Natural killer cell treated with Interleukin-12 subunit alpha and Interleukin-12 subunit beta and Interleukin-15 and Interleukin-18, amount 100 ng/mL, for 72 hours (primary cell): ENCODE data around the gene NDUFS3. TPM values are rescaled to one million over a fixed set of nuclear protein-coding genes. Genes with fewer than 3 reads are reported as not detected.
"Not testable (repeated sequence)": the region's sequence is repeated elsewhere in the genome, so short reads cannot be mapped to it uniquely, and the experiment has no call there.

Experiments
- ATAC-seq, 2 donors: fragments of 150-1000 bp; cut with Tn5 transposase in 1 of 2; sonication (Bioruptor Pico), chemical (Tn5 transposase) in 1 of 2; 2 replicates each; pipeline ENCODE4 v1.10.0; 2021
- DNase-seq: peaks from one replicate; pipeline ENCODE4 v3.0.0; 2022; ENCODE audit warnings: low spot score
- H3K27ac Mint-ChIP-seq, 2 donors: 1 replicate in 1 of 2; 2 replicates in 1 of 2; pipeline ENCODE4 v1.8.0; 2022; ENCODE audit warnings: mixed read lengths in 2 of 2, mild to moderate bottlenecking in 1 of 2, moderate library complexity in 1 of 2
- H3K27me3 Mint-ChIP-seq, 2 donors: 1 replicate in 1 of 2; 2 replicates in 1 of 2; pipeline ENCODE4 v1.8.0; 2022; ENCODE audit warnings: mixed read lengths in 2 of 2
- H3K36me3 Mint-ChIP-seq: one replicate; pipeline ENCODE4 v1.8.0; 2022; ENCODE audit warnings: mixed read lengths
- H3K4me1 Mint-ChIP-seq, 2 donors: 1 replicate in 1 of 2; 2 replicates in 1 of 2; pipeline ENCODE4 v1.8.0; 2022; ENCODE audit warnings: low read depth in 2 of 2, mixed read lengths in 2 of 2, mild to moderate bottlenecking in 1 of 2
- H3K4me3 Mint-ChIP-seq: one replicate; pipeline ENCODE4 v1.8.0; 2022; ENCODE audit warnings: mixed read lengths
- H3K9me3 Mint-ChIP-seq: 2 replicates; pipeline ENCODE4 v1.8.0; 2022; ENCODE audit warnings: mixed read lengths
- total RNA-seq, 2 donors: library from RNA; stranded (reverse); gene quantifications; one replicate each; pipeline ENCODE4 v1.2.3, GENCODE V29; 2022

The NDUFS3 gene
- 100 to 1,000 TPM; 101 to 145 TPM for total RNA-seq

DNA sequence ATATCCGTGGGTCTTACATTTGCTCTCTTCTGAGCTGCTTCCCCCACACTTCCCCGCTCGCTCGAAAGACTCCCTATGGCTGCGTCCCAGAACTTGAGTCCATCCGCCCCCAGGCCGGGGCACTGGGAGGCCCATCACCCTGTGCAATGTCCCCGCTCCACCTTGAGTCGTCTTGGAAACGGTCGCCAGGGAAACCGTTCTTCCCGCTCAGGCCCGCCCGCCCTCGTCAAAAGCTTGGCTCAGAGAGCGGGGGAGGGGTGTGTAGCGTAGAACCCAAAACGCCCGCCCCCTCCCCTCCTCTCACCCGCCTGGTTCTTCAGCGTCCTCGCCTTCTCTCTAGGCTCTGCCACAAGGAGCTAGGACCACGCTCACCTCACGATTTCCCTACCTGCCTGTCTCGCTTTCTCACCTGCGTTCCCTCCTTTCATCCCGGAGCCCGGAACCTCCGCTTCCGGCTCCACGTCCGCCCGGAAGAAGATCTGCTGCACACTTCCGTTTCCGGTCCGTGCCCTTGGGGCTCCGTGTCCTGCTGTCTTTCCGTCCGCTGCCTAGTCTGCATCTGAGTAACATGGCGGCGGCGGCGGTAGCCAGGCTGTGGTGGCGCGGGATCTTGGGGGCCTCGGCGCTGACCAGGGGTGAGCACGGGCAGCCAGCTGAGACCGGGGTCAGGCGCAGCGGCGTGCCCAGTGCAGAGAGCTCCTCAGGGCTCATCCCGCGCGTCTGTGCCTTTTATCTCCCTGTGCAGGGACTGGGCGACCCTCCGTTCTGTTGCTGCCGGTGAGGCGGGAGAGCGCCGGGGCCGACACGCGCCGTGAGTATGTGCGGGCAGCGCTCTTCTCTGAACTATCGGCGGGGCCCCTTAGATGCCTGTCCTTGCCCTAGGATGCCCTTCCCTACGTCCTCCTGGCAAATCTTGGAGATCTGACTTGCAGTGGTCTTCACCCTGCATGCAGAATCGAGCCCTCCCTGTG, at the start of gene NDUFS3, which contains the start of gene KBTBD4:
NDUFS3 (plus strand) TSS at position 551 of the 971 bp plus-strand sequence; CDS start at position 569, 18 bp downstream.
KBTBD4 (minus strand) TSS at position 447 of the 971 bp plus-strand sequence; CDS start at position 428, 19 bp downstream.
- no peaks in the 10 kb centered on the region for H3K27me3 Mint-ChIP-seq
- H3K4me1 Mint-ChIP-seq: peaks cover 27 to 29% of the 10 kb centered on the region in 2 donors
- peak; percentile 91 for DNase-seq
- ATAC-seq: peak; percentile 98
- peaks cover 19% of the 10 kb centered on the region for H3K36me3 Mint-ChIP-seq
- H3K9me3 Mint-ChIP-seq: no peaks in the 10 kb centered on the region
- H3K4me3 Mint-ChIP-seq: peak within 1 kb of the TSS; percentile 94
- peak within 1 kb of the TSS; percentile 86 to 89 for H3K27ac Mint-ChIP-seq

- no peaks in the 10 kb centered on the region for H3K27me3 Mint-ChIP-seq
- peaks cover 15 to 26% of the 10 kb centered on the region in 2 donors for H3K4me1 Mint-ChIP-seq
- peak overlapping the region in 1 of 2 donors; percentile 40 for H3K27ac Mint-ChIP-seq
- no peaks in the 10 kb centered on the region for H3K36me3 Mint-ChIP-seq
- H3K9me3 Mint-ChIP-seq: no peaks in the 10 kb centered on the region
- DNase-seq (no peak), ATAC-seq (no peak)
- no peak overlapping the region for H3K4me3 Mint-ChIP-seq
Measured at GRCh38 chr11:47529951-47530350, 48.9 kb upstream of the NDUFS3 start.

GRCh38 chr11:47530721-47531120, 48.2 kb upstream of the NDUFS3 start:
- peak overlapping the region in 1 of 2 donors; percentile 40 for H3K27ac Mint-ChIP-seq
- DNase-seq, H3K36me3 Mint-ChIP-seq, H3K27me3 Mint-ChIP-seq, H3K4me3 Mint-ChIP-seq, H3K9me3 Mint-ChIP-seq, ATAC-seq: not testable (repeated sequence)
- peaks cover 10 to 22% of the 10 kb centered on the region in 2 donors for H3K4me1 Mint-ChIP-seq

- no peaks in the 10 kb centered on the region for H3K9me3 Mint-ChIP-seq
- peak overlapping the region in 1 of 2 donors; percentile 47 for H3K27ac Mint-ChIP-seq
- H3K36me3 Mint-ChIP-seq: no peaks in the 10 kb centered on the region
- H3K4me1 Mint-ChIP-seq: peaks cover 7 to 22% of the 10 kb centered on the region in 2 donors
- DNase-seq (no peak), ATAC-seq (no peak)
- no peak overlapping the region for H3K4me3 Mint-ChIP-seq
- H3K27me3 Mint-ChIP-seq: no peaks in the 10 kb centered on the region
Measured at GRCh38 chr11:47531666-47532065, 47.2 kb upstream of the NDUFS3 start.

- Mint-ChIP-seq H3K27ac (no peak overlapping the region), H3K4me3 (no peak overlapping the region), H3K36me3 (no peaks in the 10 kb centered on the region), H3K9me3 (no peaks in the 10 kb centered on the region), H3K27me3 (no peaks in the 10 kb centered on the region), H3K4me1 (peaks cover 7 to 22% of the 10 kb centered on the region in 2 donors)
- ATAC-seq (no peak), DNase-seq (no peak)
Measured at GRCh38 chr11:47532597-47533213, 46.2 kb upstream of the NDUFS3 start.

DNA sequence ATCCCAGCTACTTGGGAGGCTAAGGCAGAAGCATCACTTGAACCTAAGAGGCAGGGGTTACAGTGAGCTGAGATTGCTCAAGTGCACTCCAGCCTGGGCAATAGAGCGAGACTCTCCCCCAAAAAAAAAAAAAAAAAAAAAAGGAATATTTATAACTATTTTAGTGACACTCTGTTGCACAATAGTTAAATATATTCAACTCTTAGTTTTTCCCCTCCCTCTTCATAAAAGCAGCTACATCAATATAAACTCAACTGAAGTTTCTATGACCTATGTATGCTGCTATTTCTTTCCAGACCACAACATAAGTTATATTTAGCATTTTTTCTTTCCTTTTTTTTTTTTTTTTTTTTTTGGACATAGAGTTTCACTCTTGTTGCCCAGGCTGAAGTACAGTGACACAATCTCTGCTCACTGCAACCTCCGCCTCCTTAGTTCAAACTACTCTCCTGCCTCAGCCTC, 45.2 kb upstream of the NDUFS3 start:
- Mint-ChIP-seq H3K4me1 (peaks cover 10 to 21% of the 10 kb centered on the region in 2 donors), H3K36me3 (no peaks in the 10 kb centered on the region), H3K27ac (no peak overlapping the region), H3K27me3 (no peaks in the 10 kb centered on the region), H3K9me3 (no peaks in the 10 kb centered on the region), H3K4me3 (no peak overlapping the region)
- ATAC-seq (no peak), DNase-seq (no peak)

DNA sequence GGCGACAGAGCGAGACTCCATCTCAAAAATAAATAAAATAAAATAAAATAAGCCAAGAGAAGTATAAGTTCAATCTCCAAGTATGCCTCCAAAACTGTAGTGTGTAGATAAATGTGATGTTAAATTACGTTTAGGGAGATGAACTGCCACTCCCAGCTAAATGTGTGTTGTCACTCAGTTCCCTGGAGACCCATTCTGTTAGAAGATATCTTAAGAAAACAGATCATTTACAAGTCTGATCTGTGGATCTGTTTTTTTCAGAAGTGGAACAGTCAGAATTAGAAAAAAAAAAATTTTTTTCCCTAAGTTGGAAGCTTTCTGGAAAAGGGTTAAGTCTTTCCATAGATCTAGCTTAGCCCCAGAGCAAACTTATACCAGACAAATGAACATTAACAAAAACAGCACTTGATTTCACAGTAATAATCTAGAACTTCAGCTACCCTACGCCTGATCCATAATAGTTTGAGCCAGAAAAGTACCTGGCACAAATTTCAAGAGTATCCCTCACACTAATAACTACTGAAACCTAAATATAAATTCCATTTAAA, 44.1 kb upstream of the NDUFS3 start:
- Mint-ChIP-seq H3K4me3 (no peak overlapping the region), H3K27ac (no peak overlapping the region), H3K4me1 (peaks cover 18 to 29% of the 10 kb centered on the region in 2 donors), H3K27me3 (no peaks in the 10 kb centered on the region), H3K36me3 (no peaks in the 10 kb centered on the region), H3K9me3 (no peaks in the 10 kb centered on the region)
- no peak for ATAC-seq
- no peak for DNase-seq

- no peaks in the 10 kb centered on the region for H3K9me3 Mint-ChIP-seq
- H3K27me3 Mint-ChIP-seq: no peaks in the 10 kb centered on the region
- no peak overlapping the region for H3K27ac Mint-ChIP-seq
- ATAC-seq (no peak), DNase-seq (no peak)
- H3K4me1 Mint-ChIP-seq: peaks cover 27 to 34% of the 10 kb centered on the region in 2 donors
- H3K36me3 Mint-ChIP-seq: no peaks in the 10 kb centered on the region
- no peak overlapping the region for H3K4me3 Mint-ChIP-seq
Measured at GRCh38 chr11:47536915-47537314, 42.0 kb upstream of the NDUFS3 start.

GRCh38 chr11:47538741-47539565, 39.9 kb upstream of the NDUFS3 start:
- H3K27ac Mint-ChIP-seq: no peak overlapping the region
- DNase-seq (no peak), ATAC-seq (no peak)
- no peaks in the 10 kb centered on the region for H3K36me3 Mint-ChIP-seq
- no peak overlapping the region for H3K4me3 Mint-ChIP-seq
- H3K27me3 Mint-ChIP-seq: no peaks in the 10 kb centered on the region
- H3K9me3 Mint-ChIP-seq: no peaks in the 10 kb centered on the region
- H3K4me1 Mint-ChIP-seq: peaks cover 28 to 32% of the 10 kb centered on the region in 2 donors

DNA sequence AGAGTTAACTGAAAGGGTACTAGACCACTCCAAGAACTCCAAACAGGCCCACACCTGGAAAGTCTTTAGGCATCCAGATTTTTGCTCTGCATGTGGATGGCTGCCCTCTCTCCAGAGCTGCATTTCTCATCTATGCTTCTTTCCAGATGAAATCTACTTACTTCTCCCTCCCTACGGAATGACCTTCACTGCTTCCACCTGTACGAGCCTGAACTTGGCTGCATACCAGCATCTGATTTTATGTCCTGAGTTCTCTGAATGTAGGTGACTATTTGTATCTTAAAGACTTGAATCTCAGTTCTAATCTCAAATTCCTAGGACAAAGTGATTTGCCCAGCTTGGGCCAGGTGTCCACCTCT, 39.2 kb upstream of the NDUFS3 start:
- H3K27ac Mint-ChIP-seq: peak overlapping the region; percentile 76 to 84
- ATAC-seq: no peak
- peaks cover 33 to 36% of the 10 kb centered on the region in 2 donors for H3K4me1 Mint-ChIP-seq
- DNase-seq: no peak
- H3K36me3 Mint-ChIP-seq: no peaks in the 10 kb centered on the region
- no peaks in the 10 kb centered on the region for H3K9me3 Mint-ChIP-seq
- H3K4me3 Mint-ChIP-seq: peak overlapping the region; percentile 50
- no peaks in the 10 kb centered on the region for H3K27me3 Mint-ChIP-seq

GRCh38 chr11:47541070-47541469, 37.8 kb upstream of the NDUFS3 start:
- H3K36me3 Mint-ChIP-seq: no peaks in the 10 kb centered on the region
- peak in 1 of 2 donors; percentile 37 for ATAC-seq

DNA sequence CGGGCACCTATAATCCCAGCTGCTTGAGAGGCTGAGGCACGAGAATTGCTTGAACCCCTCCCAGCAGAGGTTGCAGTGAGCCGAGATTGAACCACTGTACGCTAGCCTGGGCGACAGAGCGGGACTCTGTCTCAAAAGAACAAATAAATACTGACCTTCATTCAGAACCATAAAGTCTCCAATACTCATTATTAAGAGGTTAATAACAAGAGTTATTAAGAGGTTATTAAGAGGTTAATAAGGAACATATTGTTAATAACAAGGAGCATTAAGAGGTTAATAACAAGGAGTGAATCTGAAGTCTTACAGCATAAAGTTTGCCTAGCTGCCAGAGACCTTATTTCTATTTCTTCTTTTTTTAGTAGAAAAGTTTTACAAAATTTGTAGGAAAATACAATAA, 33.6 kb upstream of the NDUFS3 start:
- no peak overlapping the region for H3K4me3 Mint-ChIP-seq
- no peaks in the 10 kb centered on the region for H3K27me3 Mint-ChIP-seq
- ATAC-seq (no peak), DNase-seq (no peak)
- H3K4me1 Mint-ChIP-seq: peaks cover 33 to 42% of the 10 kb centered on the region in 2 donors
- no peaks in the 10 kb centered on the region for H3K9me3 Mint-ChIP-seq
- H3K27ac Mint-ChIP-seq: no peak overlapping the region
- peaks cover 6% of the 10 kb centered on the region for H3K36me3 Mint-ChIP-seq

More at GRCh38 chr11:47541070-47541469, 37.8 kb upstream of the NDUFS3 start:
- DNase-seq: no peak
- no peaks in the 10 kb centered on the region for H3K9me3 Mint-ChIP-seq
- peaks cover 33 to 35% of the 10 kb centered on the region in 2 donors for H3K4me1 Mint-ChIP-seq
- peak overlapping the region; percentile 76 to 84 for H3K27ac Mint-ChIP-seq
- peak overlapping the region; percentile 50 for H3K4me3 Mint-ChIP-seq
- H3K27me3 Mint-ChIP-seq: no peaks in the 10 kb centered on the region

GRCh38 chr11:47546274-47546673, 32.6 kb upstream of the NDUFS3 start:
- DNase-seq, H3K27me3 Mint-ChIP-seq, H3K9me3 Mint-ChIP-seq, H3K36me3 Mint-ChIP-seq, H3K4me3 Mint-ChIP-seq, H3K27ac Mint-ChIP-seq, ATAC-seq: not testable (repeated sequence)
- peaks cover 32 to 42% of the 10 kb centered on the region in 2 donors for H3K4me1 Mint-ChIP-seq
